GM18502 (cell line): ENCODE data around the gene MKX.

ENCODE experiments used
- ATAC-seq: cut with Tn5 transposase; IDR thresholded peaks from one replicate; pipeline ENCODE4 v1.9.1; 2021; ENCODE audit warnings: mild to moderate bottlenecking; ENCODE audit not compliant: unreplicated experiment, poor library complexity

The MKX gene

GRCh38 chr10:27659786-27660185 is 85.8 kb downstream of the MKX start:
- ATAC-seq, result no peak

GRCh38 chr10:27658788-27659187 is 86.8 kb downstream of the MKX start:
- ATAC-seq, result no peak

DNA sequence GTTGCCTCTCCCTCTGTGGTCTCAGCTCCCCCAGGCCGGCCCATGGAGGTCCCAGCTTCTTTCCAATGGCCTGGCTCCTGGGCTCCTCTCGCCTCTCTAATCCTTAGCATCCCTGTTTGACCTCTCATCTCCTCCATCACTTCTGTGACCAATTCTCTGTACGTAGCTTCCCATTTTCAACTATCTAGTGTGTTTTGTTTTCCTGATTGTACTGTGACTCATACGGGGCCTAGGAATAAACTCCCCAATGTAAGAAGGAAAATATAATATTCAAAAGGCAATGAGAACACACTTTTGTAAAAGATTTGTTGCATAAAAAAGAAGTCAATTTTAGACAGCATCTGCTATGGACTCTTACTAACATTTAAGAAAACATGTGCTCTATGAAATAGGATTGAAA is 90.3 kb downstream of the MKX start:
- ATAC-seq, result no peak

- no peak for ATAC-seq
Observed at GRCh38 chr10:27654284-27654683, 91.3 kb downstream of the MKX start.

- no peak for ATAC-seq
Observed at GRCh38 chr10:27646604-27647175, 98.9 kb downstream of the MKX start.

GRCh38 chr10:27646194-27646593 is 99.4 kb downstream of the MKX start:
- ATAC-seq, result no peak

GRCh38 chr10:27644307-27644939 is 101.2 kb downstream of the MKX start:
- no peak for ATAC-seq

DNA sequence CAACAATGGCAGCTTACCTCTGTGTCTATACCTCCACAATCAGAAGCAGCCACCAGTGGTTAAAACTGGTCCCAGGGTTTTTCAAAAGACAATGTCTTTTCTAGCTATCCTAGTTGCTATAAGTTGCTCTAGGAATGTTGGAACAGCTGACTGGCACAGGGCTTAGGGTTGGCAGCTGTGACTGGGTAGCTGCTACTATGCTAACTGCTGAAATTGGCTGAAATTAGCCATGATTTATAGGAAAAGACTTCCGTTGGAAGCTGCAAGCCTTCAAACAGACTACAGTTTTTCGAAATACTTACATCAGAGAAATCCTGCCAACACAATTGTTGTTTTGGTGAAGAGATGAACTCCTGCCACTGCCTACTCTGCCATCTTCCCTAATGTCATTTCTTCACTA is 102.3 kb downstream of the MKX start:
- no peak for ATAC-seq

- ATAC-seq, result no peak
Observed at GRCh38 chr10:27642023-27642589, 103.5 kb downstream of the MKX start.

GRCh38 chr10:27638071-27638750 is 107.4 kb downstream of the MKX start:
- ATAC-seq, result no peak

- ATAC-seq, result no peak
Observed at GRCh38 chr10:27637601-27638000, 108.0 kb downstream of the MKX start.

- ATAC-seq, result no peak
Observed at GRCh38 chr10:27636816-27637215, 108.8 kb downstream of the MKX start.

DNA sequence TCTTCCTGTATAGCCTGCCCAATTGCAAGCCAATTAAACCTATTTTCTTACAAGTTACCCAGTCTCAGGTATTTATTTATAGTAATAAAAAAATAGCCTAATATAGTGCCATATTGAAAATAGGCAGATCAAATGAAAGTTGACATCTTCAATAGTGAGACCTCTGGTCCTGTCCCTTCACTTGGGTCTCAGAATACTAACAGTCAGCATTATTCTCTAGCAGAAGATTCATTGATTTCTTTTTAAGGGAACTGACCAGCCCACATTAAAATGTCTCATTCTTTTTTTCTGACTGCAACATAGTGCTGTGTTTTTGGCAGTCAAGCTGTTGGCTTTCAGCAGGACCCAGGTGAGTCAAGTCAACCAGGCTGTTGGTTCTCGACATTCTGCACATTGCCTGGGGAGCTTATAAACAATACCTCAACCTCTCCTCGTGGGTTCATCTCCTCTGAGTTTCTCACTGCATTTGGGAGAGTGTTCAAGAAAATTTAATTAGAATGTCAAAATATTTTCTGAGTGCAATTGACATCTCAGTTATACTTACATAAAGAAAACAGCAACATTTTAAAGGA is 109.8 kb downstream of the MKX start:
- ATAC-seq, result no peak

DNA sequence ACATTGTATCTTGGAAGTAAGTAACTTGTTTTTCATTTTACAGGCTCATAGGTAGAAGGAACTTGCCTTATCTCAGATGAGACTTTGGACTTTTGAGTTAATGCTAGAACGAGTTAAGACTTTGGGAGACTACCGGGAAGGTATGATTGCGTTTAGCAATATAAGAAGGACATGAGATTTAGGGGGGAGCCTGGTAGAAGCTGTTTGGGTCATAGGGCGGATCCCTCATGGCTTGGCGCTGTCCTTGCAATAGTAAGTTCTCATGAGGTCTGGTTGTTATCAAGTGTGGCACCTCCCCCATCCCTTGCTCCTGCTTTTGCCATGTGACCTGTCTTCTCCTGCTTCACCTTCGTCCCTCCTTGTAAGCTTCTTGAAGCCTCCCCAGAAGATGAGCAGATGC is 110.3 kb downstream of the MKX start:
- ATAC-seq, result no peak

- ATAC-seq, result no peak
Observed at GRCh38 chr10:27628621-27629020, 117.0 kb downstream of the MKX start.

GRCh38 chr10:27626890-27627289 is 118.7 kb downstream of the MKX start:
- no peak for ATAC-seq

DNA sequence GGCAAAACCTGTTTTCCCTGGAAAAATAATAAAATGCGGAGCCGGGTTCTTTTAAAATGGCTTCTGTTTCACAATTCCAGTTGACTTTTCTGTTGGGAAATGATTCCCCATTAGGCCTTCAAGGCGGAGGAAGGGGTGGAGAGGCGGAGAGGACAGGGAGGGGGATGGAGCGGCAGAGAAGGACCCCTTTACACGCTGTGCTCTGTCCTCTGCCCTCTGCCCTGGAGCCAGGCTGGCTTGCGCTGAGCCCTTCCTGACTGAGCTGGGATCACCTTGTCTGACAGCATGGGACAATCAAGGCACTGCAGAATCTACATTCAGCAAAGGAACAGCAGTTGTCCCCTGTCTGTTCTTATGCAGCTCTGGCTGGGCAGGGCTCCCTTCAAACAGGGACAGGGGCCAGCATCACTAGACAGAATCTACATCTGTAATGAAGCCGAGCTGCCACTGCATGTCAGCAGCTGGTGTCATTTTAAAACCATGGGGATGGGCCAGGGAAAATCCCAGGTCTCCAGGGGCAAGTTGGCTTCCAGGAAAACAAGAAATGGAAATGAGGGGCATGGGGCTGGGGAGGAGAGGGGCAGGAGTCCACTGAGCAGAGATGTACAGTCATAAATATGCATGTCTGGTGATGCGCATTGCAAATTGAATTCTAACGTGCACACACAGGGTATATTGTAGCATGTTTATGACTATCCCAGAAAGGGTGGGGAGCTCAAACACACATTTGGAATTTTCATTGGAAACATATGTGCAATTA is 120.0 kb downstream of the MKX start:
- no peak for ATAC-seq

GRCh38 chr10:27624941-27625340 is 120.7 kb downstream of the MKX start:
- ATAC-seq, result no peak
